DND-41 (cell line): Measurements from ENCODE around the gene GID8.

ENCODE experiments used
- CTCF ChIP-seq: IDR thresholded peaks from 2 replicates; pipeline ENCODE4 v1.5.1; 2012; ENCODE audit warnings: borderline replicate concordance, low read length, moderate library complexity, mild to moderate bottlenecking; ENCODE audit not compliant: poor library complexity, severe bottlenecking; ENCODE audit errors: extremely low read depth
- EZH2 ChIP-seq: IDR thresholded peaks from 3 replicates; pipeline ENCODE4 v1.6.1; 2012; ENCODE audit warnings: borderline replicate concordance, low read depth, mild to moderate bottlenecking, moderate library complexity, low read length, inconsistent platforms; ENCODE audit not compliant: severe bottlenecking

DNA sequence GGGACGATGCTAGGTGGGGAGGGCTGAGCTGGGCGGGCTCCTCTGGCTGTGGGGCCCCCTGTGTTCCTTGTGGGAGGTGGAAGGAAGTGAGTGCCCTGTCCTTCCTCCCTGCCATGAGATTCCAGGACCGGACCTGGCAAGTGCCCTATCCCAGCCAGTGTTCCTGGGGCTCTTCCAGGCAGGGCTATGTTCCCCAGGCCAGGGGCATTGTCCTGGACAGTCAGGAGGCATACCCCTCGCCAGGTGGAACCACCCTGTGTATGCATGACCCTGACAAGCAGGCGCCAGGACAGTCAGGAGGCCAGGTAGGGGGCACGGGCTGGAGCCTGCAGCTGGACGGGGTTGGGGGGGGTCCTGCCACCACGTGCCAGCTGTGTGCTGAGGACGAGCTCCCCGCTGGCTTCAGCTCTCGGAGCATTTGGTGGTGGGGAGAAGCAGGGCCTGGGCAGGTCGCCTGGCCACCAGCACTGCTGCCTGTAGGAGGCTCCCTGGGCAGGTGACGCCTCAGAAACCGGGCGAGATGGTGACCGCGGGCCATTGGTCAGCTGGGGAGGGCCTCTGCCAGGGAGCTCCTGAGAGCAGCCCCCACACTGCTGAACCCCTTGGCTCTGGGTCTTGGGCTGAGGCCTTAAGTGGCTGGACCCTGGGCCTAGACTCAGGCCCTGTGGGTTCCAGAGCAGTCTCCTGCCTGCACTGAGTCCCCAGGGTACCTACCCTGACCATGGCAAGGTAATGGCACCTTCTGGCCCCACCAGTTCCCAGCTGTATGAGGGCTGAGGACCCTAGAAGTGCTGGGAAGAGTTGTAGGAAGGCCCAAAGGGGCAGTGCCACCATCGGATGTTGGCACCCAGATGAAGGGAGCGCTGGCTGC is 15.3 kb downstream of the GID8 start:
- no peak for TF ChIP-seq CTCF
- TF ChIP-seq EZH2 = no peak
